Gastrocnemius medialis (tissue), 4 donors: ENCODE measurements around the gene GMPS.

ENCODE experiments used
- CTCF ChIP-seq, 5 experiments: fragments of 450-650 bp in 3 of 5; fragments of 200-600 bp in 2 of 5; sonication (generic) in 2 of 5; IDR thresholded peaks in 4 of 5; conservative IDR thresholded peaks in 1 of 5; 1 replicate in 4 of 5; 2 replicates in 1 of 5; pipeline ENCODE4 v1.5.1; 2016 to 2019; ENCODE audit warnings: antibody characterized with exemption in 5 of 5, mild to moderate bottlenecking in 3 of 5, moderate library complexity in 3 of 5
- POLR2A ChIP-seq, 2 donors: fragments of 450-650 bp; IDR thresholded peaks; one replicate each; pipeline ENCODE4 v1.6.1; 2017; ENCODE audit warnings: antibody characterized with exemption in 2 of 2, mild to moderate bottlenecking in 2 of 2, moderate library complexity in 2 of 2

GRCh38 chr3:155908086-155908485 lies 37.6 kb downstream of the GMPS start:
- TF ChIP-seq CTCF (IDR thresholded peaks at IDR 0.05 in 4 of 5, conservative IDR thresholded peaks at IDR 0.05 in 1 of 5), result no peak
- TF ChIP-seq POLR2A (IDR thresholded peaks at IDR 0.05), result no peak
